SK-N-SH treated with all-trans-retinoic acid at 6 μM for 48 hours (cell line): ENCODE results near the gene MUC20.

Source experiments
- ARNTL ChIP-seq: fragments of 450-650 bp; formaldehyde crosslinking; IDR thresholded peaks from 2 replicates; pipeline ENCODE4 v1.5.0; 2020; ENCODE audit warnings: low read depth, mild to moderate bottlenecking, moderate library complexity, borderline replicate concordance
- BACH2 ChIP-seq: fragments of 250-450 bp; sonication (Bioruptor Pico); IDR thresholded peaks from 2 replicates; pipeline ENCODE4 v1.9.0; 2021; ENCODE audit warnings: mild to moderate bottlenecking, borderline replicate concordance
- ESRRG ChIP-seq: fragments of 250-450 bp; sonication (Bioruptor Pico); IDR thresholded peaks from 2 replicates; pipeline ENCODE4 v1.6.1; 2021; ENCODE audit warnings: mild to moderate bottlenecking
- PATZ1 ChIP-seq: fragments of 250-450 bp; sonication (Bioruptor Pico); IDR thresholded peaks from 2 replicates; pipeline ENCODE4 v1.8.0; 2020; ENCODE audit warnings: mild to moderate bottlenecking, moderate library complexity, borderline replicate concordance
- TOX ChIP-seq: fragments of 250-450 bp; sonication (Bioruptor Pico); IDR thresholded peaks from 2 replicates; pipeline ENCODE4 v1.8.0; 2021; ENCODE audit warnings: mild to moderate bottlenecking, moderate library complexity, borderline replicate concordance
- ZFP3 ChIP-seq: fragments of 250-450 bp; sonication (Bioruptor Pico); IDR thresholded peaks from 2 replicates; pipeline ENCODE4 v1.5.0; 2020; ENCODE audit warnings: mild to moderate bottlenecking, moderate library complexity
- ZFP30 ChIP-seq: fragments of 450-650 bp; formaldehyde crosslinking; IDR thresholded peaks from 2 replicates; pipeline ENCODE4 v1.5.0; 2022; ENCODE audit warnings: mild to moderate bottlenecking, moderate library complexity
- ZNF70 ChIP-seq: fragments of 450-650 bp; formaldehyde crosslinking; IDR thresholded peaks from 2 replicates; pipeline ENCODE4 v1.5.0; 2020; ENCODE audit warnings: mild to moderate bottlenecking, moderate library complexity

- TF ChIP-seq ARNTL (CRISPR knock-in tag) (no peak), PATZ1 (CRISPR knock-in tag) (no peak), ZNF70 (CRISPR knock-in tag) (no peak), ESRRG (CRISPR knock-in tag) (no peak), BACH2 (CRISPR knock-in tag) (no peak), ZFP30 (CRISPR knock-in tag) (no peak), TOX (CRISPR knock-in tag) (no peak), ZFP3 (CRISPR knock-in tag) (no peak)
These were observed 23.7 kb downstream of the MUC20 start for GRCh38 chr3:195744437-195744836.
